ENCODE results near the gene DUSP28. TPM values are rescaled to one million over a fixed set of nuclear protein-coding genes. Genes with fewer than 3 reads are reported as not detected.

DUSP28 gene
- total and polyA plus RNA-seq, 2 of the 13 experiments (the other 11 are each of a cell fraction or from before 2014, with no cell fraction given): 5.2 to 8.6 TPM

DNA sequence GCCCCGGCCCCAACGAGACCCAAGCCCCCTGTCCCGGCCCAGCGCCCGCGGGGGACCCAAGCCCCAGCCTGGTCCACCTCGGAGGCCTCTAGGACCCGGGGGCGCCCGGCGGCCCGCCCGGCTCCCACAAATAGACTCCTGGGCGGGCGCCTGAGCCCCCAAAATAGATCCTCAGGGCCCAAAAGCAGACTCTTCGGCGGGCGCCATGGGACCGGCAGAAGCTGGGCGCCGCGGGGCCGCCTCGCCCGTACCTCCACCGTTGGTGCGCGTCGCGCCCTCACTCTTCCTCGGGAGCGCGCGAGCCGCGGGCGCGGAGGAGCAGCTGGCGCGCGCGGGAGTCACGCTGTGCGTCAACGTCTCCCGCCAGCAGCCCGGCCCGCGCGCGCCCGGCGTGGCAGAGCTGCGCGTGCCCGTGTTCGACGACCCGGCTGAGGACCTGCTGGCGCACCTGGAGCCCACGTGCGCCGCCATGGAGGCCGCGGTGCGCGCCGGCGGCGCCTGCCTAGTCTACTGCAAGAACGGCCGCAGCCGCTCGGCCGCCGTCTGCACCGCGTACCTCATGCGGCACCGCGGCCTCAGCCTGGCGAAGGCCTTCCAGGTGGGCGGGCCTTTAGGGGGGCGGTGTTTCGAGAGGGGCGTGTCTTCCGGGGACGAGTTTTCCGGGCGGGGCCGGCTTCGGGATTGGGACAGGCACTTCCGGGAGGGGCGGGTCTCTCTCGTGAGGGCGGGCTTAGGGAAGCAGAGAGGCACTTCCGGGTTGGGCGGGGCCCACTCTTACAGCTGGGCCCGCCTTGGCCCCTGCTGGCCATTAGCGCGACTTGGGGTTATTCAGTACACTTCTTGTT lies 545 bp downstream of the DUSP28 start (continued):
- TF ChIP-seq, protein P1, sequence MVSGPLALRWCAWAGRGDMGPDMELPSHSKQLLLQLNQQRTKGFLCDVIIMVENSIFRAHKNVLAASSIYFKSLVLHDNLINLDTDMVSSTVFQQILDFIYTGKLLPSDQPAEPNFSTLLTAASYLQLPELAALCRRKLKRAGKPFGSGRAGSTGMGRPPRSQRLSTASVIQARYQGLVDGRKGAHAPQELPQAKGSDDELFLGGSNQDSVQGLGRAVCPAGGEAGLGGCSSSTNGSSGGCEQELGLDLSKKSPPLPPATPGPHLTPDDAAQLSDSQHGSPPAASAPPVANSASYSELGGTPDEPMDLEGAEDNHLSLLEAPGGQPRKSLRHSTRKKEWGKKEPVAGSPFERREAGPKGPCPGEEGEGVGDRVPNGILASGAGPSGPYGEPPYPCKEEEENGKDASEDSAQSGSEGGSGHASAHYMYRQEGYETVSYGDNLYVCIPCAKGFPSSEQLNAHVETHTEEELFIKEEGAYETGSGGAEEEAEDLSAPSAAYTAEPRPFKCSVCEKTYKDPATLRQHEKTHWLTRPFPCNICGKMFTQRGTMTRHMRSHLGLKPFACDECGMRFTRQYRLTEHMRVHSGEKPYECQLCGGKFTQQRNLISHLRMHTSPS (CRISPR knock-in tag; IDR thresholded peaks at IDR 0.05; ENCODE audit: low read depth): peak; percentile 15; the same call in 1 of the 2 replicates
- TF ChIP-seq SP1 (IDR thresholded peaks at IDR 0.05) (peak; percentile 88), SP1 (CRISPR knock-in tag; IDR thresholded peaks at IDR 0.05) (peak; percentile 96), CBX1 (IDR thresholded peaks at IDR 0.05; ENCODE audit: low read depth) (peak; percentile 72), NR2C2 (CRISPR knock-in tag; IDR thresholded peaks at IDR 0.05; ENCODE audit: borderline replicate concordance) (peak; percentile 24), ZNF570 (CRISPR knock-in tag; IDR thresholded peaks at IDR 0.05; ENCODE audit: borderline replicate concordance) (peak; percentile 31; the same call in 1 of the 2 replicates), ZNF776 (CRISPR knock-in tag; IDR thresholded peaks at IDR 0.05) (peak; percentile 92; the same call in 1 of the 2 replicates), MIXL1 (CRISPR knock-in tag; IDR thresholded peaks at IDR 0.05) (peak; percentile 5; the same call in 1 of the 2 replicates), ZNF83 (CRISPR knock-in tag; IDR thresholded peaks at IDR 0.05; ENCODE audit: borderline replicate concordance) (peak; percentile 18; the same call in 1 of the 2 replicates), PAX8 (CRISPR knock-in tag; IDR thresholded peaks at IDR 0.05; ENCODE audit: borderline replicate concordance) (no peak)
- TF ChIP-seq, protein P2, sequence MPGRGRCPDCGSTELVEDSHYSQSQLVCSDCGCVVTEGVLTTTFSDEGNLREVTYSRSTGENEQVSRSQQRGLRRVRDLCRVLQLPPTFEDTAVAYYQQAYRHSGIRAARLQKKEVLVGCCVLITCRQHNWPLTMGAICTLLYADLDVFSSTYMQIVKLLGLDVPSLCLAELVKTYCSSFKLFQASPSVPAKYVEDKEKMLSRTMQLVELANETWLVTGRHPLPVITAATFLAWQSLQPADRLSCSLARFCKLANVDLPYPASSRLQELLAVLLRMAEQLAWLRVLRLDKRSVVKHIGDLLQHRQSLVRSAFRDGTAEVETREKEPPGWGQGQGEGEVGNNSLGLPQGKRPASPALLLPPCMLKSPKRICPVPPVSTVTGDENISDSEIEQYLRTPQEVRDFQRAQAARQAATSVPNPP (CRISPR knock-in tag; IDR thresholded peaks at IDR 0.05): no peak; the same call in 1 of the 2 replicates
- TF ChIP-seq, protein P3, sequence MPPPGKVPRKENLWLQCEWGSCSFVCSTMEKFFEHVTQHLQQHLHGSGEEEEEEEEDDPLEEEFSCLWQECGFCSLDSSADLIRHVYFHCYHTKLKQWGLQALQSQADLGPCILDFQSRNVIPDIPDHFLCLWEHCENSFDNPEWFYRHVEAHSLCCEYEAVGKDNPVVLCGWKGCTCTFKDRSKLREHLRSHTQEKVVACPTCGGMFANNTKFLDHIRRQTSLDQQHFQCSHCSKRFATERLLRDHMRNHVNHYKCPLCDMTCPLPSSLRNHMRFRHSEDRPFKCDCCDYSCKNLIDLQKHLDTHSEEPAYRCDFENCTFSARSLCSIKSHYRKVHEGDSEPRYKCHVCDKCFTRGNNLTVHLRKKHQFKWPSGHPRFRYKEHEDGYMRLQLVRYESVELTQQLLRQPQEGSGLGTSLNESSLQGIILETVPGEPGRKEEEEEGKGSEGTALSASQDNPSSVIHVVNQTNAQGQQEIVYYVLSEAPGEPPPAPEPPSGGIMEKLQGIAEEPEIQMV (CRISPR knock-in tag; IDR thresholded peaks at IDR 0.05; ENCODE audit: low read depth): peak; percentile 87; the same call in 1 of the 2 replicates
- TF ChIP-seq, protein P4, sequence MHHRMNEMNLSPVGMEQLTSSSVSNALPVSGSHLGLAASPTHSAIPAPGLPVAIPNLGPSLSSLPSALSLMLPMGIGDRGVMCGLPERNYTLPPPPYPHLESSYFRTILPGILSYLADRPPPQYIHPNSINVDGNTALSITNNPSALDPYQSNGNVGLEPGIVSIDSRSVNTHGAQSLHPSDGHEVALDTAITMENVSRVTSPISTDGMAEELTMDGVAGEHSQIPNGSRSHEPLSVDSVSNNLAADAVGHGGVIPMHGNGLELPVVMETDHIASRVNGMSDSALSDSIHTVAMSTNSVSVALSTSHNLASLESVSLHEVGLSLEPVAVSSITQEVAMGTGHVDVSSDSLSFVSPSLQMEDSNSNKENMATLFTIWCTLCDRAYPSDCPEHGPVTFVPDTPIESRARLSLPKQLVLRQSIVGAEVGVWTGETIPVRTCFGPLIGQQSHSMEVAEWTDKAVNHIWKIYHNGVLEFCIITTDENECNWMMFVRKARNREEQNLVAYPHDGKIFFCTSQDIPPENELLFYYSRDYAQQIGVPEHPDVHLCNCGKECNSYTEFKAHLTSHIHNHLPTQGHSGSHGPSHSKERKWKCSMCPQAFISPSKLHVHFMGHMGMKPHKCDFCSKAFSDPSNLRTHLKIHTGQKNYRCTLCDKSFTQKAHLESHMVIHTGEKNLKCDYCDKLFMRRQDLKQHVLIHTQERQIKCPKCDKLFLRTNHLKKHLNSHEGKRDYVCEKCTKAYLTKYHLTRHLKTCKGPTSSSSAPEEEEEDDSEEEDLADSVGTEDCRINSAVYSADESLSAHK (CRISPR knock-in tag; IDR thresholded peaks at IDR 0.05; ENCODE audit: borderline replicate concordance): no peak
- TF ChIP-seq, protein P5, sequence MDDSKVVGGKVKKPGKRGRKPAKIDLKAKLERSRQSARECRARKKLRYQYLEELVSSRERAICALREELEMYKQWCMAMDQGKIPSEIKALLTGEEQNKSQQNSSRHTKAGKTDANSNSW (CRISPR knock-in tag; IDR thresholded peaks at IDR 0.05; ENCODE audit: borderline replicate concordance): peak; percentile 94; the same call in 1 of the 2 replicates
- TF ChIP-seq, protein P6, sequence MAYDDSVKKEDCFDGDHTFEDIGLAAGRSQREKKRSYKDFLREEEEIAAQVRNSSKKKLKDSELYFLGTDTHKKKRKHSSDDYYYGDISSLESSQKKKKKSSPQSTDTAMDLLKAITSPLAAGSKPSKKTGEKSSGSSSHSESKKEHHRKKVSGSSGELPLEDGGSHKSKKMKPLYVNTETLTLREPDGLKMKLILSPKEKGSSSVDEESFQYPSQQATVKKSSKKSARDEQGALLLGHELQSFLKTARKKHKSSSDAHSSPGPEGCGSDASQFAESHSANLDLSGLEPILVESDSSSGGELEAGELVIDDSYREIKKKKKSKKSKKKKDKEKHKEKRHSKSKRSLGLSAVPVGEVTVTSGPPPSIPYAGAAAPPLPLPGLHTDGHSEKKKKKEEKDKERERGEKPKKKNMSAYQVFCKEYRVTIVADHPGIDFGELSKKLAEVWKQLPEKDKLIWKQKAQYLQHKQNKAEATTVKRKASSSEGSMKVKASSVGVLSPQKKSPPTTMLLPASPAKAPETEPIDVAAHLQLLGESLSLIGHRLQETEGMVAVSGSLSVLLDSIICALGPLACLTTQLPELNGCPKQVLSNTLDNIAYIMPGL (CRISPR knock-in tag; IDR thresholded peaks at IDR 0.05; ENCODE audit: borderline replicate concordance in 1 of 2, low read depth in 1 of 2): peak in 1 of 2 experiments; percentile 20; a peak in 1 of 4 replicates
- TF ChIP-seq, protein P7, sequence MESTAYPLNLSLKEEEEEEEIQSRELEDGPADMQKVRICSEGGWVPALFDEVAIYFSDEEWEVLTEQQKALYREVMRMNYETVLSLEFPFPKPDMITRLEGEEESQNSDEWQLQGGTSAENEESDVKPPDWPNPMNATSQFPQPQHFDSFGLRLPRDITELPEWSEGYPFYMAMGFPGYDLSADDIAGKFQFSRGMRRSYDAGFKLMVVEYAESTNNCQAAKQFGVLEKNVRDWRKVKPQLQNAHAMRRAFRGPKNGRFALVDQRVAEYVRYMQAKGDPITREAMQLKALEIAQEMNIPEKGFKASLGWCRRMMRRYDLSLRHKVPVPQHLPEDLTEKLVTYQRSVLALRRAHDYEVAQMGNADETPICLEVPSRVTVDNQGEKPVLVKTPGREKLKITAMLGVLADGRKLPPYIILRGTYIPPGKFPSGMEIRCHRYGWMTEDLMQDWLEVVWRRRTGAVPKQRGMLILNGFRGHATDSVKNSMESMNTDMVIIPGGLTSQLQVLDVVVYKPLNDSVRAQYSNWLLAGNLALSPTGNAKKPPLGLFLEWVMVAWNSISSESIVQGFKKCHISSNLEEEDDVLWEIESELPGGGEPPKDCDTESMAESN (CRISPR knock-in tag; conservative IDR thresholded peaks at IDR 0.05): peak; percentile 79; the same call in 1 of the 2 replicates
